ENCODE results near the gene EFNA1.

The EFNA1 gene

DNA sequence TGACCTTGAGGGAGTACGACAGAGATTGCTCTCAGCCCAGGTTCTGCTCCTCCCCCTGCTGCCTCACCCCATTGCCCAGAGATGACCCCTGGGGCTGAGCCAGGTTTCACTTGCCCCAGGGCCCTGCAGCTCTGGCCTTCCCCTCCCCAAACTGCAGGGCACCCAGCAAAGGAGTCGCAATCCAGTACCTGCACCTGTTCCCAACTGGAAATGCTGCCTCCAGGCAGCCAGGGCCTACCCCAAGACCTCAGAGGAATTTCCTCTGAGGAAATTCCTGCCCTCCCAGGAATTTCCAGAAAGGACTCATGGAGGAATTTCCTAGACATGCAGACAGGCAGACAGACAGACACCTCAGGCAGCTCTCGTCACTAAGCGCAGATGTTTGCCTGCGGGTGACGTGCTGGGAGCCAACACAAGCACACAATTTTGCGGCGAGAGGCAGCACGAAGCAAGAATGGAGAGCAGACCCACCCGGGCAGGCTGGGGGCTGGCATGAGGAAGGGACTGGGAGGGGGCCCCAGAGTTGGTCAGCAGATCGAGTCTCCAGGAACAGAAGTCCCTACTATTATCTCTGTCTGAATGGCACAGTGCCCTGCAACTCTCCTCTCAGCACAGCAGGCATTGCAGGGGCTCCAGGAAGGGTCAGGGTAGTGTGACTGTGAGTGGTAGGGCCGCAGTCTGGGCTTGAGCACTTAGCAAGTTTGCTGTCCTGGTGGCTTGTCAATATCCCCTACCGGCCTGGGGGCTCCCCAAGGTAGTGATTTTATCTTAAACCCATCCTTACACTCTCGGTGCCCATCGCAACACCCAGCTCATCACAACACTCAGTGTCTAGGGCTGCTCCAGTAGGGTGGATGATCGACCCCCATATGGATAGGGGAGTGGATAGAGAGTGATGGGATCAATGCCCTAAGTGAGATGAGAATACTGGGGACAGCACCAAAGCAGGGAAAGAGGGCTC, 2.9 kb upstream of the EFNA1 start:
- FAIRE-seq, result no peak
- peak; percentile 35 for DNase-seq (ENCODE audit: low spot score)

DNA sequence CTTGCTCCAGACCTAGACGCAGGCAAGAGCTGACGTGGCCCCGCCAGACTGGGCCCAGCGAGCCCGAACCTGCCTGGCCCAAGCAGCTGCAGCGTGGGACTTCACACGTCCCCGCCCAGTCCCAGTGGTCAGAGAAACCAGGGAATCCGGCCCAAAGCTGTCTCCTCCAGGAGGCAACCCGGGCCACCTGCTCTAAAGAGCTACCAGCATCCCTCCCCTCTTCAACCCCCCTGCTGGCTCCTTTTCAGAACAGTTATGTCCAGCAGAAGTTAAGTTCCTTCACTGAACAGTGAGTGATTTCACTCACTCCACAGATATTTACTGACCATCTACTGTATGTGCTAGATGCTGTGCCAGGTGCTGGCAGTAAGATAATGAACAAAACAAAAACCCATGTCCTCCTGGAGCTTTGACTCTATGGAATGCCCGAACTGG, 2.1 kb upstream of the EFNA1 start:
- FAIRE-seq, result no peak
- no peak for DNase-seq (ENCODE audit: low spot score)

DNA sequence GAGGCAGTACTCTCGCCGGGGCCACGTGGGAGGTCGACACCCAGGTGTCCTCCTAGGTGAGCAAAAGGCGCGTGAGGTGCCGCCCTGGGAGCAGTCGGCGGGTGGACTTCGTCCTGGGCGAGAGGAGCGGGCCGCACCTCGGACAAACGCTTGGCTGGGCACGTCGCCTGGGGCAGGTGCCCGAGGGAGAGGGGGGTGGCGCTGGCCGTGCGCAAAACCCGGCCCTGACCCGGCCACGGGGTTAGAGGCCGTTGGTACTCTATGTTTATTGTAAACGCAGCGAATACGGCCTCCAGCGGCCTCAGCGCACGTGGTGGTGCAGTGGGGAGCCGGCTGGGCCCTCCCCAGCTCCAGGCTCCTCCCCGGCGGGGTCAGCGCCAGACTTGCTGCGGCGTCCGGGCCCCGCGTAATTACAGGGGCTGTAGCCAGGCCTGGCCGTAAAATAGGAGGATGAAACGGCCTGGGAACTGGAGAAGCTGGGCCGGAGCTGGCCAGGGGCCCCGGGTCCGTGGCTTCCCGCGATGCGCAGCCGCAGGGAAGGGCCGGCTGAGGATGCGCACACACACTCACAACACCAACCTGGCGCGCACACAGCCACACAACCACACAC, 1.6 kb upstream of the EFNA1 start:
- DNase-seq (ENCODE audit: low spot score) (no peak), FAIRE-seq (no peak)

DNA sequence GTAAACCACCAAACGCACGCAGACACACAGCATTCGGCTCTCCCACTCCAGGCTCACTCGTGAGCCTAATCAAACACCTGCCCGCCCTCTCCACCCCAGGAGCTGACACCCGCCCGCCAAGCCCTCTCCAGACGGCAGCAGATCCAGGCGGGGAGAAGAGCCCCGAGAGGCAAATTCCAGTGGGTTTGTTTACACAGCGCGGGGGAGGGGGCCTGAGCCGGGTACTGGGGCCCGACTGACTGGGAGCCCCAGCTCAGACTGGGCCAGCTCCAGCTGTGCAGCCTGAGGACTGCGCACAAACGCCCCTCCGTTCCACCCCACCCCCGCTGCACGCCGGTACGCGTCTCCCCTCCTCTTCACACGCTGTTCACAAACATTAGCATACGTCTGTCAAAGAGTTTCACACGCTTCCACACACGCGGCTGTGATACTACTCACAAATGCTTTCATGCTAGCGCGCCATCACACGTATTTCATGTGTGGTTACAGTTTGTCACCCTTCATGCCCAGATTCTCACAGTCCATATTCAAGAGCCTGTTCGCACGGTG, 1.0 kb upstream of the EFNA1 start:
- no peak for DNase-seq (ENCODE audit: low spot score)
- no peak for FAIRE-seq

DNA sequence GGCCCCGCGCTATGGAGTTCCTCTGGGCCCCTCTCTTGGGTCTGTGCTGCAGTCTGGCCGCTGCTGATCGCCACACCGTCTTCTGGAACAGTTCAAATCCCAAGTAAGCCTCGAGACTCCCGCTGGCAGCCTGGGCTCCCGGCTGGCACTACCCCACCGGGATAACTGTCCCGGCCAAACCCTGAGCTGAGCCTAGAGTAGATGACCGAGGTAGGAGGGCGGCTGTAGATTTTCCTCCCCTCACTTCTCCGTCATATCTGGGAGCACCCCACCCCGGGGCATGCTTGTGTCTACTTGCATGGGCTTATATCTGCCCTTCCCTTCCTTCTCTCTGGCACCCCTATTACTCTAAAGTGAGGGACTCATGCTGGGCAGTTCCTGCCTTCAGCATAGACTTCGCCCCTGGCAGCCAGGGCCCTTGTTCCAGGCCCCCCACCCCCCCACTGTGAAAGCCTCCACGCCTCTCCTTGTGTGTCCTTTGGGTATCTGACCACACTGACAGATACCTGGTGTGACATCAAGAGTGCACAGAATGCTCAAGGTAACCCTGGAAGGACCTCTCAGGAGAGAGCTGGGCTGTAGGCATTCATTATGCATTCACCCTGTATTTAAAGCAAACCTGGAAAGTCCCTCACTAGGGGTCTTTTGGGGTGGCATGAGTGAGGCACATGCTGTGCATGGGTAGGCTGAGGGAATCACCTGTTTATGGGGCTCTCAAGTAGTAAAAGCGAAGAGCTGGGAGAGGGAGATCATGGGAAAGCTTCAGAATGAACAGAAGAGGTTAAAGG, 485 bp downstream of the EFNA1 start:
- no peak for DNase-seq (ENCODE audit: low spot score)
- FAIRE-seq, result no peak

DNA sequence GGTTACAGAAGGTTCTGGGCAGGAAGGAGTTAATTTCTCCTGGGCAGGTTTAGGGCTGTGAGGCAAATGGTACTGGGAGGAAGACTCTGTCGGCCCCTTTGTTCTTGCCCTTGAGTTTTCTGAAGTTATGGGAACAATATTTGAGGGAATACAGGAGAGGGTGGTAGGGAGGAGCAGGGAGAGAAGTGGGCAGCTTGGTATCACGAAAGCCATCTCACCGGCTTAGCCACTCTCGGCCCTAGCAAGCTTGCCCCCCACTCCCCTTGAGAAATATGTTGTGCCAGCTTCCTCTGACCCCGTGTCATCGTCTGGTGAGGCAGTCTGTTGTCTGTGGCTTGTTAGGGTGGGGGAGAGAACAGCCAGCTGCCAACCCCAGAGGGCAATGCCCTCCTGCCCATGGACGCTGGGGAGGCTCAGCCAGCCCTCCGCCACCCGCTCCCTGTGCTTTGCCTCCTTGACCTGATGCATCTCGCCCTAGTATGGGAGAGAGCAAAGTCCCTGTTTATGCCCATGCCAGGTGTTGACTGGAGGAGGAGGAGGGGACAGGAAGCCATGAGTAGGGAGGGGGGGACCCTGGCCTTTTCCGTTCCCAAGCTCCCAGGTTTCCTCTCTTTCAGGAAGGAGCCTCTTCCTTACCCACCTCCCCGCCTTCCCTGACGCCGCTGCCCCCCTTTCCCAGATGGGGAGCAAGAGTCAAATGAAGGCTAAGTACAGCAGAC, 1.2 kb downstream of the EFNA1 start:
- FAIRE-seq (no peak), DNase-seq (ENCODE audit: low spot score) (no peak)

DNA sequence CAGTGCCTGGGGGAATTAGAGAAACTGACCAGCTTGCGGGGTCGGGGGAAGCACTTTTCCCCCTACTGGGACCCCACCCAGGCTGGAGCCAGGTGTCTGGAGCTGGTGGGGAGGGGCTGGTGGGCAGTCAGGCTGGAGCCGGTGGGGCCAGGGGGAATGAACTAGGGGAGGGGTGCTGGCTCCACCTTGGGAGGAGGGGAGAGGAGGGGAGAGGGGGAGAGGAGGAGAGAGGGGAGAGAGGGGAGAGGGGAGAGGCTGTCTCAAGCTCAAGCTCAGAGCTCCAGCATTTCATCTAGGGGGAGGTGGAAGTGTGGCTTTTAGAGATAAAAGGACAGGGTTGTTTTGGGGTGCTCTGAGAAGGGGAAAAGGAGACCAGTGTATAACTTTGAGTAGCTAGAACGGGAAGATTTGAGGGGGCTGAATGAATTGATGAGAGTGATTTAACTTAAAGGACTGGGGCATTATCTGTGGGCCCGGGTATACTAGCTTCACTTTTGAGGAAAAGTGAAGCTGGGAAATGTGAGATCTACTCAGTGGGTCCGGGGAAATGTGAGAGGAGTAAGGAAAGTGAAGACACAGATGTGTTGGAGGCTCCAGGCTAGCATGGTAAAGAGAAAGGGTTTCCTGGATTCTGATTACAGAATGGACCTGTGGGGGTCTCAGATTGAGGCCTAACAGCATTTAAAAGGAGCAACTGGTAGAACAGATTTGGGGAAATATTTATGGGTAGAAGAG, 2.8 kb downstream of the EFNA1 start:
- FAIRE-seq (no peak), DNase-seq (ENCODE audit: low spot score) (no peak)

DNA sequence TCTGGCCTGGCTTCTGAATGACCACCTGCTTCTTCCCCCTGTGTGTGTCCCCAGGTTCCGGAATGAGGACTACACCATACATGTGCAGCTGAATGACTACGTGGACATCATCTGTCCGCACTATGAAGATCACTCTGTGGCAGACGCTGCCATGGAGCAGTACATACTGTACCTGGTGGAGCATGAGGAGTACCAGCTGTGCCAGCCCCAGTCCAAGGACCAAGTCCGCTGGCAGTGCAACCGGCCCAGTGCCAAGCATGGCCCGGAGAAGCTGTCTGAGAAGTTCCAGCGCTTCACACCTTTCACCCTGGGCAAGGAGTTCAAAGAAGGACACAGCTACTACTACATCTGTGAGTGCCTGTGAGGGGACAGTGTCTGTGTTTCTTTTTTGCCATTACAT, 3.6 kb downstream of the EFNA1 start:
- no peak for DNase-seq (ENCODE audit: low spot score)
- no peak for FAIRE-seq

DNA sequence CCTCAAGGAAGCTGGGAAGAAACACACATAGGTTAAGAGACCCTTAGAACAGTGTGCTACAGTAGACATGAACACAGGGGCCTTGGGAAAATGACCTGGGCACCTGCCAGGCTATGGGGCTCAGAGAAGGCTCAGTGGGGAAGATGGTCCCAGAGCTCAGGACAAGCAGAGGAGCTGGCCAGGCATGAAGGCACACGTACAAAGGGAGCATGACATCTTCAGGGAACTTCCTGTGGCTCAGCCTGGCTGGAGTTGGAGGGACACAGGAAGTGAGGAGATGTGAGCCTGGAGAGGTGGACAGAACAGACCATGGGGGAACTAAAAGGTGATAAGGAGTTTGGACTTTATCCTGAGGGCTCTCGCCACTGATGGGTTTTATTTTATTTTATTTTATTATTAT, 4.2 kb downstream of the EFNA1 start:
- FAIRE-seq (no peak), DNase-seq (ENCODE audit: low spot score) (no peak)

DNA sequence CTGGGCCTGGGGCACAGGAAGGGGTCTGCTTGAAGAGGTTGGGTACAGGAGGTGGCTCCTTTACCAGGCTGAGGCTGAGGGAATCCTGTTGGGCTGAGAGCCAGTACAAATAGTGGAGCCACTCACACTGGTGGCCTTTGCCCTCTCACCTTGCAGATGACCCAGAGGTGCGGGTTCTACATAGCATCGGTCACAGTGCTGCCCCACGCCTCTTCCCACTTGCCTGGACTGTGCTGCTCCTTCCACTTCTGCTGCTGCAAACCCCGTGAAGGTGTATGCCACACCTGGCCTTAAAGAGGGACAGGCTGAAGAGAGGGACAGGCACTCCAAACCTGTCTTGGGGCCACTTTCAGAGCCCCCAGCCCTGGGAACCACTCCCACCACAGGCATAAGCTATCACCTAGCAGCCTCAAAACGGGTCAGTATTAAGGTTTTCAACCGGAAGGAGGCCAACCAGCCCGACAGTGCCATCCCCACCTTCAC, 6.2 kb downstream of the EFNA1 start:
- DNase-seq (ENCODE audit: low spot score) (no peak), FAIRE-seq (no peak)

DNA sequence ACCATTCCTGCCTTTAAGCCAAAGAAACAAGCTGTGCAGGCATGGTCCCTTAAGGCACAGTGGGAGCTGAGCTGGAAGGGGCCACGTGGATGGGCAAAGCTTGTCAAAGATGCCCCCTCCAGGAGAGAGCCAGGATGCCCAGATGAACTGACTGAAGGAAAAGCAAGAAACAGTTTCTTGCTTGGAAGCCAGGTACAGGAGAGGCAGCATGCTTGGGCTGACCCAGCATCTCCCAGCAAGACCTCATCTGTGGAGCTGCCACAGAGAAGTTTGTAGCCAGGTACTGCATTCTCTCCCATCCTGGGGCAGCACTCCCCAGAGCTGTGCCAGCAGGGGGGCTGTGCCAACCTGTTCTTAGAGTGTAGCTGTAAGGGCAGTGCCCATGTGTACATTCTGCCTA, 6.6 kb downstream of the EFNA1 start:
- no peak for FAIRE-seq
- DNase-seq (ENCODE audit: low spot score), result no peak

DNA sequence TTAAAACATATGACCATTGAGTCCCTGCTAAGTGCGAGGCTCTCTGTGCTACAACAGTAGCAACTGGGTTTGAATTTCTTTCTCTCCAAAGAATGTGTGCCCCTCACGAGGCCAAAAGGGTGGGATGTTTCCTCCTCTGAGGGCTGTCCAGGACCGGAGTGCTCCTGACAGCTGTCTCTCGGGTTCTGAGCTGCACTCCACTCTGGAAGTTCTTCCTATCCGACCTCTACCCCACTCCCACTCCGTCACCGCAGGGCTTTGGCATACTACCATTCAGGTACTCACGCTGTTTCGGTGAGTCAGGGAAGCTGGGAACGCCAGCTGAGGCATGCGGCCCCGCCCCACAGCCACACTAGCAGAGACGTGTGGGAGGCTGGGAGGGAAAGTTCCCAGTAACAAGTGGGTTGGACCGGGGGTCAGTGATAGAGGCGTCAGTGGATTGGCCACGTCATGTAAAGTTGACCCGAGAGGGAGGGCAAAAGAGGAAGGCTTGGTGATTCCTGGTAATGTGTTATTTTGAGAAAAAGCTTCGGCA, 7.3 kb downstream of the EFNA1 start:
- DNase-seq (ENCODE audit: low spot score) (peak; percentile 90), FAIRE-seq (peak; percentile 58)

DNA sequence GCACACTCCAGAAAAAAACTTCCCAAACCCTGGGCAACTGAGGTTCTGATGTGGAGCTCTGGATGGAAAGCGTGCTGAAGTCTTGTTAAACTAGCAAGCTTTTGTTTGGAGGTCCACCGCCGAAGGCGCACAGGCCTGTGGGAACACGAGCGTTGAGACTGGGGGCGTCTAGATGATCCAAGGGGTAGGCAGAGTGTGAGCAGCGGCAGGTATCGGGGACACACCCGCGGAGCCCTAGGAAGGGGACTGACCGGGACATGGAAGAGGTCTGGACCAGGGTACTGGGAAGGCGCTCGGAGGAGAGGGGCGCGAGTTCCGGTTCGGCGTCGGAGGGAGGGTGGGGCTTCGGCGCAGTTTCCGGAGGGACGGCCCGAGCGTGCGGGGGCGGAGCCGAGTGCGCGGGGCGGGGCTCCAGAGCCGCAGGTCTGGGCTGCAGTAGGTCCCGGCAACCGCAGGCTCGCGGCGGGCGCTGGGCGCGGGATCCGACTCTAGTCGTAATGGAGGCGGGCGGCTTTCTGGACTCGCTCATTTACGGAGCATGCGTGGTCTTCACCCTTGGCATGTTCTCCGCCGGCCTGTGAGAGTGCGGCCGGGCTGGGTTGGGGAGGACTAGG, 7.8 kb downstream of the EFNA1 start, which contains the start of gene SLC50A1:
Gene SLC50A1 (plus strand): TSS at position 438 of the 614 bp plus-strand sequence. CDS start 60 bp downstream, at position 498.
- DNase-seq (ENCODE audit: low spot score) (peak; percentile 95), FAIRE-seq (no peak)

DNA sequence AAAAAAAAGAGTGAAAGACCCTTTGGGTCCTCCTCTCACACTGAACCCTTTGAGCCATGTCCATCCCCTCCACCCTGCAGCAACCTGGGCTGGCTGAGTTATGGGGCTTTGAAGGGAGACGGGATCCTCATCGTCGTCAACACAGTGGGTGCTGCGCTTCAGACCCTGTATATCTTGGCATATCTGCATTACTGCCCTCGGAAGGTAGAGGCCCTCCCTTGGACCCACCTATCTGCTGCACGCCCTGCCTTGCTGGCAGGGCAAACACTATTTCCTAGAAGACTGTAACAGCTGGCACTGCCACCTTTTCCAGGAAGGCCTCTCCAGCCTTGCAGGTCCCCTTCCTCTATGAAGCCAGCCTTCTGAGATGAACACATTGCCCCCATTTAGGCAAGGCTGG, 9.1 kb downstream of the EFNA1 start:
- FAIRE-seq (no peak), DNase-seq (ENCODE audit: low spot score) (no peak)

DNA sequence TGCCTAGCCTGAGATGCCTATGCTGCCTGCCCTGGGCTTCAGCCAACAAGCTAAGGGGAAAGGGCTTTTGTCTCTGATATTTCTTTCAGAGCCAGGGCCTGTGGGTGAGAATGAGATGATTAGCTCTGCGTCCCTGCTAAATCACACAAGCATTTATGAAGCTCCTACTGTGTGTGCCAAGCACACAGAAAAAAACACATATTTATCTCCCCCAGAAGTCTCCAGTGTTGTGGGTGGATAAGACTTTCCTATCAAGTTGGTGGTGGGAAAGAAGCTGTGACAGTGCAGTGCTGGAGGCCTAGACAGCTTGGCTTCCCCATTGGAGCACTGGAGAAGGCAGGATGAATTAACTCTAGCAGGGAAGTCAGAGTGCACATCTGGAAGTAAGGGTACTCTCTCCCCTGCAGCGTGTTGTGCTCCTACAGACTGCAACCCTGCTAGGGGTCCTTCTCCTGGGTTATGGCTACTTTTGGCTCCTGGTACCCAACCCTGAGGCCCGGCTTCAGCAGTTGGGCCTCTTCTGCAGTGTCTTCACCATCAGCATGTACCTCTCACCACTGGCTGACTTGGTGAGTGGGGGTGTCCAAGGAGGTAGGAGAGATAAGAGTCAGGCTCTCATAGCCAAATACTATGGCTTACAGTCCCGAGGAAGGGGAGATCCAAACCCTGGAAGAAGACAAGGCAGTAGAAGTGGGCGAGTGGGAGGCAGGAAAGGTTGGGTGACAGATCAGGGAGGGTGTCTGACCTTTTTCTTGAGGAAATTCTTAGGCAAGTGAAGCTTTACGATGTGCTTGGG, 9.7 kb downstream of the EFNA1 start:
- no peak for FAIRE-seq
- DNase-seq (ENCODE audit: low spot score), result no peak

DNA sequence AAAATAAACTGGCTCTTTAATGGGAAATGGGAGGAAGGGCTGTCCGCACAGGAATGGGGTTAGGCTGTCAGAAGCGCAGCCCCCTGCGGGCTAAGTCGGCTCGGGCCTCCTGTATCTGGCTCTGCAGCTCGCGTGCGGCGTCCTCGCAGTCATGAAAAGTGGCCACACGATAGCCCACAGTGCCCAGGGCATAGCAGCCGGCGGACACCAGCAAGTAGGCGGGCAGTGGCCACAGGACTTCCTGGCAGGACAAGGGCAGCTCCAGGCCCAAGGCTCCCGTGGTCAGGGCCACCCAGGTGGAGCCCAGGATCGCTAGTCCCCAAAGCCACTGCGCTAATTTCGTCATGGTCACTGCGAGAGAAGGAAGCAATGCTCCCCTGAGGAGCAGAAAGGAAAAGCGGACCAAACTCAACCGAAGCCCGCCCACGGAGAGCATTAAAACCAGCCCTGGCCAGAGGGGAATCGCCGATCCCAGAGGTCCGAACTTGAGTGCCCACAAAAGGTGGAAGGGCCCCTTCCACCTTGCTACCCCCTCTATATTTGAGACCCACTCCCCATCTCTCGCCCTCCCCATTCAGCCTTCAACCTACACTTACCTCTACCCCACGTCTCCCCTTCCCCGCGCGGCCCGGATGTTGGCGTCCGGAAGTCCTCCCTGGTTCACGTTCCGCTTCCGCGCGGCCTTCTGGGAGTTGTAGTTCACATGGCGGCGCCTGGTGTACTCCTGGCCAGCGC, 12.4 kb downstream of the EFNA1 start, which contains the start of gene DPM3:
Gene DPM3 (minus strand): TSS at position 637 of the 735 bp plus-strand sequence. CDS start 291 bp downstream, at position 346.
- DNase-seq (ENCODE audit: low spot score) (peak; percentile 85), FAIRE-seq (peak; percentile 42)

DNA sequence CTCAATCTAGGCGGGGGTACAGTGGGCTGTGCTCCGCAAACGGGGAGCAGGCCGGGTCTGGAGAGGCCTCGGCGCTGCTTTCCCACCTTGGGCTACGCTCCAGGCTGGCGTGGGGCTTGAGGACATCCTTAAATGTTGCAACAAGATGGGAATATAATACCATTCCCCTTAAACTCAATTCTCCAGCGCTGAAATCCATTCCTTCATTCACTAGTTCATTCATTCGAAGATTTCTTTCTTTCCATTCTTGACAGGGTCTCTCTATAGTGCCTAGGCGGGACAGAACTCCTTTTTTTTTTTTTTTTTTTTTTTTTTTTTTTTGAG, 12.9 kb downstream of the EFNA1 start:
- no peak for DNase-seq (ENCODE audit: low spot score)
- FAIRE-seq, result no peak

DNA sequence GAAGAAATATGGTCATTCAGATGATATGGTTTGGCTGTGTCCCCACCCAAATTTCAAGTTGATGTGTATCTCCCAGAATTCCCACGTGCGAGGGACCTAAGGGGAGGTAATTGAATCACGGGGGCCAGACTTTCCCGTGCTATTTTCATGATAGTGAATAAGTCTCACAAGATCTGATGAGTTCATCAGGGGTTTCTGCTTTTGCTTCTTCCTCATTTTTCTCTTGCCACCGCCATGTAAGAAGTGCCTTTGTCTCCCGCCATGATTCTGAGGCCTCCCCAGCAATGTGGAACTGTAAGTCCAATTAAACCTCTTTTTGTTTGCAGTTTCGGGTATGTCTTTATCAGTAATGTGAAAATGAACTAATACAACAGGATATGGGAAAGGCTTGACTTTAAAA, 14.1 kb downstream of the EFNA1 start:
- no peak for DNase-seq (ENCODE audit: low spot score)
- FAIRE-seq, result no peak
